Trophoblast cell (in vitro differentiated cells and primary cell): ENCODE measurements around the gene ENPP6.
"Not testable (repeated sequence)": the region's sequence is repeated elsewhere in the genome, so short reads cannot be mapped to it uniquely, and the experiment has no call there.

Experiments used
- DNase-seq, 2 donors: peaks; one replicate each; pipeline ENCODE4 v3.0.0-alpha.2; 2016
- H2AFZ ChIP-seq: 2 replicates; pipeline ENCODE4 v1.6.1; 2013; ENCODE audit warnings: low read length, moderate library complexity, mild to moderate bottlenecking; ENCODE audit not compliant: insufficient read depth, poor library complexity
- H2AK5ac ChIP-seq: 2 replicates; pipeline ENCODE4 v1.6.1; 2013; ENCODE audit warnings: mild to moderate bottlenecking, low read length
- H2BK120ac ChIP-seq: 2 replicates; pipeline ENCODE4 v1.6.1; 2013; ENCODE audit warnings: low read length, mild to moderate bottlenecking, moderate library complexity; ENCODE audit not compliant: insufficient read depth, poor library complexity
- H2BK12ac ChIP-seq: 2 replicates; pipeline ENCODE4 v1.6.1; 2013; ENCODE audit warnings: mild to moderate bottlenecking, low read length, moderate library complexity
- H2BK5ac ChIP-seq: 2 replicates; pipeline ENCODE4 v1.6.1; 2013; ENCODE audit warnings: low read length, low read depth, moderate library complexity, mild to moderate bottlenecking; ENCODE audit not compliant: poor library complexity
- H3K14ac ChIP-seq: 2 replicates; pipeline ENCODE4 v1.6.1; 2013; ENCODE audit warnings: mild to moderate bottlenecking, low read length
- H3K18ac ChIP-seq: 2 replicates; pipeline ENCODE4 v1.6.1; 2013; ENCODE audit warnings: mild to moderate bottlenecking, low read length
- H3K23ac ChIP-seq: 2 replicates; pipeline ENCODE4 v1.6.1; 2013; ENCODE audit warnings: low read length
- H3K27ac ChIP-seq: 2 replicates; pipeline ENCODE4 v1.5.1; 2013; ENCODE audit warnings: low read depth, mild to moderate bottlenecking, inconsistent platforms, low read length, moderate library complexity
- H3K27me3 ChIP-seq: 2 replicates; pipeline ENCODE4 v1.6.1; 2013; ENCODE audit warnings: inconsistent platforms, mild to moderate bottlenecking, low read length, moderate library complexity; ENCODE audit not compliant: insufficient read depth
- H3K36me3 ChIP-seq, 2 experiments: 1 replicate in 1 of 2; 2 replicates in 1 of 2; pipeline ENCODE4 v1.6.1; 2013; ENCODE audit warnings: low read length in 2 of 2, mild to moderate bottlenecking in 2 of 2, moderate library complexity in 1 of 2; ENCODE audit not compliant: insufficient read depth in 2 of 2, control insufficient read depth in 1 of 2
- H3K4ac ChIP-seq: 2 replicates; pipeline ENCODE4 v1.6.1; 2013; ENCODE audit warnings: low read depth, mild to moderate bottlenecking, low read length, moderate library complexity
- H3K4me1 ChIP-seq, 2 experiments: 1 replicate in 1 of 2; 2 replicates in 1 of 2; pipeline ENCODE4 v1.6.1; 2013; ENCODE audit warnings: low read length in 2 of 2, mild to moderate bottlenecking in 2 of 2, moderate library complexity in 1 of 2; ENCODE audit not compliant: insufficient read depth in 2 of 2, control insufficient read depth in 1 of 2
- H3K4me2 ChIP-seq: 2 replicates; pipeline ENCODE4 v1.6.1; 2013; ENCODE audit warnings: inconsistent platforms, mild to moderate bottlenecking, low read length, moderate library complexity
- H3K4me3 ChIP-seq: 2 replicates; pipeline ENCODE4 v1.5.1; 2013; ENCODE audit warnings: mild to moderate bottlenecking, low read depth, low read length, inconsistent platforms
- H3K79me1 ChIP-seq: one replicate; pipeline ENCODE4 v1.6.1; 2013; ENCODE audit warnings: low read length
- H3K79me2 ChIP-seq: 2 replicates; pipeline ENCODE4 v1.6.1; 2013; ENCODE audit warnings: low read length, mild to moderate bottlenecking; ENCODE audit not compliant: control insufficient read depth, insufficient read depth, poor library complexity
- H3K9ac ChIP-seq: 2 replicates; pipeline ENCODE4 v1.6.1; 2013; ENCODE audit warnings: mild to moderate bottlenecking, low read length
- H3K9me3 ChIP-seq: 2 replicates; pipeline ENCODE4 v1.6.1; 2013; ENCODE audit warnings: low read depth, mild to moderate bottlenecking, control low read depth, inconsistent platforms, low read length; ENCODE audit not compliant: insufficient read depth
- H4K12ac ChIP-seq: 2 replicates; pipeline ENCODE4 v1.6.1; 2013; ENCODE audit warnings: low read depth, mild to moderate bottlenecking, low read length, moderate library complexity
- H4K8ac ChIP-seq: 2 replicates; pipeline ENCODE4 v1.6.1; 2013; ENCODE audit warnings: low read depth, mild to moderate bottlenecking, low read length, moderate library complexity
- H4K91ac ChIP-seq: one replicate; pipeline ENCODE4 v1.6.1; 2013; ENCODE audit warnings: low read depth, mild to moderate bottlenecking, low read length, moderate library complexity
- WGBS: extraction: QIAGEN DNeasy Blood & Tissue Kit; methylation state at CpG from one replicate; pipeline ENCODE4 v1.1.7; 2013; ENCODE audit warnings: missing lambda C conversion rate; ENCODE audit not compliant: insufficient read length, insufficient coverage; ENCODE audit errors: extremely low coverage; 5-methylcytosine and 5-hydroxymethylcytosine counted together

Gene ENPP6

DNA sequence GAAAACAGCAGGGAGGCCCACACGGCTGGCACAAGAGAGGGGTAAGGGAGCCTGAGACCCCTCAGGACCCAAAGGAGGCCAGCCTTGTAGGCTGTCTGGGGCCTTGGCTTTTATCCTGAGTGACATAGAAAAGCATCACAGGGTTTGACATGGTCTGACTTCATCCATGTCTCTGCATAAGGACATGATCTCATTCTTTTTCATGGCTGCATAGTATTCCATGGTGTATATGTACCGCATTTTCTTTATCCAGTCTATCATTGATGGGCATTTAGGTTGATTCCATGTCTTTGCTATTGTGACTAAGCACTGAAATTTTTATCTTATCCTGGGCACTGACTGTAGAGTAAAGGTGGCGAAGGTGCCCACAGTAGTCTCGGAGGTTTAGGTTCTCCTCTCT lies 166.4 kb downstream of the ENPP6 start:
- not testable (repeated sequence) for H3K4ac ChIP-seq, H3K14ac ChIP-seq, H2BK5ac ChIP-seq, H3K27ac ChIP-seq, H3K27me3 ChIP-seq, H2AFZ ChIP-seq, H3K79me1 ChIP-seq, H4K8ac ChIP-seq, H2AK5ac ChIP-seq, H3K79me2 ChIP-seq, DNase-seq, H3K18ac ChIP-seq, H3K4me1 ChIP-seq, H3K36me3 ChIP-seq, H2BK120ac ChIP-seq, H2BK12ac ChIP-seq, H4K91ac ChIP-seq, H3K23ac ChIP-seq, H4K12ac ChIP-seq, H3K9ac ChIP-seq, H3K4me3 ChIP-seq, H3K9me3 ChIP-seq, H3K4me2 ChIP-seq
- no CpG with 5 or more reads among the region's 4 CpGs for WGBS

DNA sequence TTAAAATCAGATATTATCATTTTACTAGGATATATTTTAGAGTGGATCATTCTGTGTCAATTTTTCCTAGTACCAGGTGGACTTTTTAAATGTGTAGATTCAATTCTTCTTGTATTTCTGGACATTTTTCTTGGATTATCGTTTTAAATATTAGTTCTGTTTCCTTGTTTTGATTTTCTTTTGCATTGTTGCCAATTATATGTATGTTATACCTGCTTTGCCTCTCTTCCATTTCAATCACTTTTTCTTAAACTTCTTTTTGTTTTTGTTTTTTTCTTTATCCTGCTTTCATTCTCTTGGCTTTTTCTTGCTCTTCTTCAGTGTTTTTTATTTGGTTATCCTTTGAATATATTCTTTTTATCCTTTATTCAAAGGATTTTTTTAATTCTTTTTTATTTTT lies 171.5 kb downstream of the ENPP6 start:
- no peak overlapping the region for H2AFZ ChIP-seq
- H3K4me1 ChIP-seq: no peaks in the 10 kb centered on the region
- H4K12ac ChIP-seq: no peak overlapping the region
- H2BK12ac ChIP-seq: no peak overlapping the region
- no CpG with 5 or more reads among the region's 1 CpG for WGBS
- DNase-seq: no peak
- H4K8ac ChIP-seq: no peak overlapping the region
- H3K36me3 ChIP-seq: no peaks in the 10 kb centered on the region
- no peaks in the 10 kb centered on the region for H3K27me3 ChIP-seq
- no peaks in the 10 kb centered on the region for H3K79me1 ChIP-seq
- H4K91ac ChIP-seq: no peak overlapping the region
- no peak overlapping the region for H3K4me2 ChIP-seq
- no peak overlapping the region for H3K18ac ChIP-seq
- peaks cover 3% of the 10 kb centered on the region for H3K9me3 ChIP-seq
- H3K9ac ChIP-seq: no peak overlapping the region
- no peak overlapping the region for H3K27ac ChIP-seq
- H3K4me3 ChIP-seq: no peak overlapping the region
- no peak overlapping the region for H2BK5ac ChIP-seq
- no peak overlapping the region for H3K23ac ChIP-seq
- no peaks in the 10 kb centered on the region for H3K79me2 ChIP-seq
- H3K4ac ChIP-seq: no peak overlapping the region
- H2BK120ac ChIP-seq: no peak overlapping the region
- H3K14ac ChIP-seq: no peak overlapping the region
- H2AK5ac ChIP-seq: no peak overlapping the region

DNA sequence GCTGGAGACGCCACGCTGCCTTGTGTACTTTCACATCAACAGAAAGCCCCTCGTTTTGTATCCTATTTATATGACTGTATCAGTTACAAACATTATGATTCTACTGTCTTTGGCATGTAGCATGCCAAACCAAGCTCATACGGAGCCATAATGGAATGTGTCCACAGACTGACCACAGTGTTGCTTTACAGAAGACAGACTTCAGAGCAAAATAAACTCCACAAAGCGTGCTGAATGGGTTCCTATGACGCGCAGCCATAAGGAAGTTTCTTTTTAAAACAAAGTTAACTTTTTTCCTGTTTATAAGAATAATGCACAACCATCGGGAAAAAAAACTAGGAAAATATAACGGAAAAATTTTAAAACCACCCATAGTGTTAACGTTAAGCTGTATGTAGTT lies 176.5 kb downstream of the ENPP6 start:
- WGBS: no CpG with 5 or more reads among the region's 10 CpGs
- no peak overlapping the region for H4K91ac ChIP-seq
- H3K18ac ChIP-seq: no peak overlapping the region

DNA sequence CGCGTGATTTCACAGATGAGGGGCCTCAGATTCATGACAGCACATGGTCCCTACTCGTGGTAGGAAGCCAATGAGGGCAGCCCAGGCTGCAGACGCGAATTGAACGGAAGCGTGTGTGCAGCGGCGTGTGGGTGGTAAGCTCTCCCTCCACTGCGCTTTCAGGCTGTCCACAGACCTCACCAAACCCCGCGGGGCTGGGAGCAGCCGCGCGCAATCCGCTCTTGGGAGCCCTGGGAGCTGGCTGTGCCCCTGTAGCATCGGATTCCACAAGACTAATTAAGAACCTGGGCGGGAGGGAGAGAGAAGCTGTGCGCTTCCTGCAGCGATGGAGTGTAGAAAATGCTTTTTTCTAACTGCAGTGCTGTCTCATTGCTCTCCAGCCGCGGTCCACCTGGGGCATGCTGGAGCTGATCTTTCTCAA lies 177.7 kb downstream of the ENPP6 start:
- H4K8ac ChIP-seq: no peak overlapping the region
- no peak overlapping the region for H2BK12ac ChIP-seq
- no peaks in the 10 kb centered on the region for H3K36me3 ChIP-seq
- H3K27me3 ChIP-seq: no peaks in the 10 kb centered on the region
- H3K14ac ChIP-seq: no peak overlapping the region
- no peak overlapping the region for H3K18ac ChIP-seq
- H3K79me2 ChIP-seq: no peaks in the 10 kb centered on the region
- no peaks in the 10 kb centered on the region for H3K79me1 ChIP-seq
- H3K27ac ChIP-seq: no peak overlapping the region
- peak overlapping the region; percentile 39 for H3K4me2 ChIP-seq
- H3K4me3 ChIP-seq: no peak overlapping the region
- no peak overlapping the region for H4K91ac ChIP-seq
- H3K23ac ChIP-seq: no peak overlapping the region
- H2BK120ac ChIP-seq: no peak overlapping the region
- H3K4me1 ChIP-seq: peaks cover 0 to 2% of the 10 kb centered on the region in 2 experiments
- H2AK5ac ChIP-seq: no peak overlapping the region
- no peak overlapping the region for H4K12ac ChIP-seq
- WGBS: no CpG with 5 or more reads among the region's 22 CpGs
- peak in 1 of 2 donors; percentile 17 for DNase-seq
- no peak overlapping the region for H2BK5ac ChIP-seq
- no peak overlapping the region for H2AFZ ChIP-seq
- no peak overlapping the region for H3K4ac ChIP-seq
- no peaks in the 10 kb centered on the region for H3K9me3 ChIP-seq
- H3K9ac ChIP-seq: no peak overlapping the region

More for the DNA sequence above, 176.5 kb downstream of the ENPP6 start:
- no peak overlapping the region for H2BK120ac ChIP-seq
- H3K36me3 ChIP-seq: no peaks in the 10 kb centered on the region
- H3K14ac ChIP-seq: no peak overlapping the region
- no peak overlapping the region for H4K8ac ChIP-seq
- H2BK5ac ChIP-seq: no peak overlapping the region
- no peaks in the 10 kb centered on the region for H3K79me2 ChIP-seq
- H3K9ac ChIP-seq: no peak overlapping the region
- no peak overlapping the region for H3K4me2 ChIP-seq
- H3K9me3 ChIP-seq: no peaks in the 10 kb centered on the region
- H2BK12ac ChIP-seq: no peak overlapping the region
- DNase-seq: no peak
- H2AK5ac ChIP-seq: no peak overlapping the region
- H3K4ac ChIP-seq: no peak overlapping the region
- H3K27ac ChIP-seq: no peak overlapping the region
- peaks cover 0 to 2% of the 10 kb centered on the region in 2 experiments for H3K4me1 ChIP-seq
- H3K27me3 ChIP-seq: no peaks in the 10 kb centered on the region
- no peak overlapping the region for H2AFZ ChIP-seq
- H3K23ac ChIP-seq: no peak overlapping the region
- H4K12ac ChIP-seq: no peak overlapping the region
- H3K4me3 ChIP-seq: no peak overlapping the region
- no peaks in the 10 kb centered on the region for H3K79me1 ChIP-seq
